Raji (cell line): ENCODE measurements around the gene LPP.
A peak's percentile ranks its signal among the peaks of the same experiment; 100 is the strongest.

Experiments used
- POLR2A ChIP-seq: IDR thresholded peaks from 2 replicates; pipeline ENCODE4 v1.6.1; 2011; ENCODE audit warnings: low read depth, low read length, control low read depth; ENCODE audit not compliant: insufficient read depth

LPP gene

GRCh38 chr3:188154014-188154808 is at the start of gene LPP:
LPP (plus strand) TSS chr3:188154157; CDS start chr3:188406121, 251,964 bp downstream.
- peak; percentile 36; the same call in 1 of the 2 replicates for TF ChIP-seq POLR2A

GRCh38 chr3:188106006-188106405 is 48.0 kb upstream of the LPP start:
- TF ChIP-seq POLR2A = no peak

- no peak for TF ChIP-seq POLR2A
These were observed 47.5 kb upstream of the LPP start for GRCh38 chr3:188106454-188106853.

GRCh38 chr3:188106887-188107830 is 46.8 kb upstream of the LPP start:
- TF ChIP-seq POLR2A = no peak

- TF ChIP-seq POLR2A = peak; percentile 37; the same call in 1 of the 2 replicates
These were observed 45.1 kb upstream of the LPP start for GRCh38 chr3:188108703-188109412.

GRCh38 chr3:188111002-188111584 is 42.9 kb upstream of the LPP start:
- TF ChIP-seq POLR2A = no peak

- TF ChIP-seq POLR2A = no peak
These were observed 40.2 kb upstream of the LPP start for GRCh38 chr3:188113756-188114155.

- TF ChIP-seq POLR2A = no peak
These were observed 34.1 kb upstream of the LPP start for GRCh38 chr3:188119846-188120245.

- TF ChIP-seq POLR2A = no peak
These were observed 31.3 kb upstream of the LPP start for GRCh38 chr3:188122571-188123169.

- TF ChIP-seq POLR2A = peak; percentile 39; the same call in 1 of the 2 replicates
These were observed 30.6 kb upstream of the LPP start for GRCh38 chr3:188123170-188123905.

GRCh38 chr3:188124184-188124583 is 29.8 kb upstream of the LPP start:
- no peak for TF ChIP-seq POLR2A

GRCh38 chr3:188125076-188125475 is 28.9 kb upstream of the LPP start:
- TF ChIP-seq POLR2A = no peak

- TF ChIP-seq POLR2A = no peak
These were observed 27.7 kb upstream of the LPP start for GRCh38 chr3:188126276-188126675.

GRCh38 chr3:188126934-188127333 is 27.0 kb upstream of the LPP start:
- TF ChIP-seq POLR2A = no peak
